HL-60 (cell line): ENCODE data around the gene TSPAN18.

Experiments used
- SPI1 ChIP-seq: IDR thresholded peaks from 2 replicates; pipeline ENCODE4 v1.6.1; 2012; ENCODE audit warnings: low read depth, mild to moderate bottlenecking, borderline replicate concordance
- TF ChIP-seq, protein P1 (sequence below): IDR thresholded peaks from one replicate; pipeline ENCODE4 v1.5.1; 2011; ENCODE audit warnings: low read length, control low read depth, inconsistent platforms; ENCODE audit not compliant: insufficient read depth

DNA sequence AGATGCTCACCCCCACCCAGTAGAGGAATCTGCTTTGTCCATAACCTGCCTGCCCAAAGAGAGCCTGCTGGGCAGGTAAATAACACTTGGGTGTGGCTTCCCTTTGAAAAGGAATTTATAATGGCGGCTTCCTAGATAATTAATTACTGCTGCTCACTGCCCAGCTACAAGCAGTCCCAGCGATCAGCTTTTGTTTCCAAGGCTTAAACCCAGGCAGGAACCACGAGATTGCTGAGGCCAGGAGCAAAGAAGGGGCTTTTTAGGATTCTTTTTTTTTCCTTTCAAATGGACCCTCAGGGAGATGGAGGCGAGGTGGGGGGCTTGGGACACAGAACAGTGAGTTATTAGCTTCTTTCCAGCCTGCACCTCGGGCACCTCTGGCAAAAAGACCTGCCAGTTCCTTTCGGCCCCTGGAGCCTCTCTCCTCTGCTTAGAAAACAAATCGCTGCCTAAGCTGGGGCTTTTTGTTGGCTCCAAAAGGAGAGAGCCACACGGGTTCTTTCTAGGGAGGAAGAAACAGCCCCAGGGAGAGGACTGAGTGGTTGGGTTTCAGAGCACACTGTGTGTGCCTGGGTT is 107.2 kb downstream of the TSPAN18 start:
- TF ChIP-seq, protein P1, sequence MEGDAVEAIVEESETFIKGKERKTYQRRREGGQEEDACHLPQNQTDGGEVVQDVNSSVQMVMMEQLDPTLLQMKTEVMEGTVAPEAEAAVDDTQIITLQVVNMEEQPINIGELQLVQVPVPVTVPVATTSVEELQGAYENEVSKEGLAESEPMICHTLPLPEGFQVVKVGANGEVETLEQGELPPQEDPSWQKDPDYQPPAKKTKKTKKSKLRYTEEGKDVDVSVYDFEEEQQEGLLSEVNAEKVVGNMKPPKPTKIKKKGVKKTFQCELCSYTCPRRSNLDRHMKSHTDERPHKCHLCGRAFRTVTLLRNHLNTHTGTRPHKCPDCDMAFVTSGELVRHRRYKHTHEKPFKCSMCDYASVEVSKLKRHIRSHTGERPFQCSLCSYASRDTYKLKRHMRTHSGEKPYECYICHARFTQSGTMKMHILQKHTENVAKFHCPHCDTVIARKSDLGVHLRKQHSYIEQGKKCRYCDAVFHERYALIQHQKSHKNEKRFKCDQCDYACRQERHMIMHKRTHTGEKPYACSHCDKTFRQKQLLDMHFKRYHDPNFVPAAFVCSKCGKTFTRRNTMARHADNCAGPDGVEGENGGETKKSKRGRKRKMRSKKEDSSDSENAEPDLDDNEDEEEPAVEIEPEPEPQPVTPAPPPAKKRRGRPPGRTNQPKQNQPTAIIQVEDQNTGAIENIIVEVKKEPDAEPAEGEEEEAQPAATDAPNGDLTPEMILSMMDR, result no peak
- no peak for TF ChIP-seq SPI1
